Measurements from ENCODE around the gene FCN1.

The FCN1 gene

GRCh38 chr9:134950386-134951210, 32.9 kb upstream of the FCN1 start:
- DNase-seq = no peak

- DNase-seq = no peak
These were observed 32.1 kb upstream of the FCN1 start for GRCh38 chr9:134949681-134950385.

GRCh38 chr9:134948149-134948548, 30.4 kb upstream of the FCN1 start:
- DNase-seq = no peak

- DNase-seq = no peak
These were observed 29.7 kb upstream of the FCN1 start for GRCh38 chr9:134947265-134947955.

GRCh38 chr9:134946663-134947062, 29.0 kb upstream of the FCN1 start:
- DNase-seq = no peak

- DNase-seq = no peak
These were observed 28.0 kb upstream of the FCN1 start for GRCh38 chr9:134945509-134946275.

- no peak for DNase-seq
These were observed 27.2 kb upstream of the FCN1 start for GRCh38 chr9:134944916-134945315.

- no peak for DNase-seq
These were observed 26.7 kb upstream of the FCN1 start for GRCh38 chr9:134944351-134944802.

- DNase-seq = no peak
These were observed 26.1 kb upstream of the FCN1 start for GRCh38 chr9:134943836-134944235.

- DNase-seq = no peak
These were observed 25.7 kb upstream of the FCN1 start for GRCh38 chr9:134943411-134943810.

- DNase-seq = no peak
These were observed 25.1 kb upstream of the FCN1 start for GRCh38 chr9:134942788-134943184.

- DNase-seq = no peak
These were observed 24.5 kb upstream of the FCN1 start for GRCh38 chr9:134942011-134942787.

GRCh38 chr9:134940236-134941208, 22.8 kb upstream of the FCN1 start:
- DNase-seq = no peak

- no peak for DNase-seq
These were observed 22.1 kb upstream of the FCN1 start for GRCh38 chr9:134939836-134940235.

GRCh38 chr9:134939080-134939733, 21.5 kb upstream of the FCN1 start:
- DNase-seq = no peak

GRCh38 chr9:134938346-134939079, 20.8 kb upstream of the FCN1 start:
- no peak for DNase-seq

- no peak for DNase-seq
These were observed 20.0 kb upstream of the FCN1 start for GRCh38 chr9:134937566-134938345.

GRCh38 chr9:134937164-134937555, 19.4 kb upstream of the FCN1 start:
- no peak for DNase-seq

All from GOT3 (cell line).